PC-9 (cell line): ENCODE measurements around the gene TTR. TPM values are rescaled to one million over a fixed set of nuclear protein-coding genes. Genes with fewer than 3 reads are reported as not detected.

ENCODE experiments used
- BruUV-seq: library from RNA; stranded (reverse); fragments of 400-500 nt; replicated peaks from 2 replicates; lab custom pipeline; 2021; lab: Mats Ljungman, UMichigan
- CTCF ChIA-PET: fragments of 300-600 bp; sonication (Branson Sonifier 250); formaldehyde crosslinking; loops from one replicate; lab custom pipeline; 2022; ENCODE audit warnings: antibody characterized with exemption; lab: Charles Lee
- POLR2A ChIA-PET: fragments of 300-600 bp; sonication (Branson Sonifier 250); formaldehyde crosslinking; loops from one replicate; lab custom pipeline; 2022; ENCODE audit warnings: antibody characterized with exemption; ENCODE audit not compliant: unreplicated experiment; lab: Charles Lee
- DNase-seq, 2 experiments: peaks; one replicate each; pipeline versions ENCODE4 v3.0.0 to v3.0.0-alpha.2; 2015 to 2022; ENCODE audit warnings: mixed read lengths in 1 of 2
- H2AFZ ChIP-seq: fragments of 200-600 bp; sonication (generic); 2 replicates; pipeline ENCODE4 v1.8.1; 2017; ENCODE audit warnings: antibody characterized with exemption
- H3F3A ChIP-seq: fragments of 200-600 bp; sonication (generic); 2 replicates; pipeline ENCODE4 v1.8.1; 2017; ENCODE audit warnings: antibody characterized with exemption, mild to moderate bottlenecking, low read depth; ENCODE audit not compliant: insufficient read depth
- H3K27ac ChIP-seq: fragments of 200-600 bp; sonication (generic); 2 replicates; pipeline ENCODE4 v1.6.1; 2016; ENCODE audit warnings: mixed run types
- H3K27me3 ChIP-seq: fragments of 200-600 bp; sonication (generic); 2 replicates; pipeline ENCODE4 v1.6.1; 2016; ENCODE audit warnings: low read depth, mixed run types; ENCODE audit not compliant: insufficient read depth
- H3K36me3 ChIP-seq: fragments of 200-600 bp; sonication (generic); 2 replicates; pipeline ENCODE4 v1.6.1; 2016; ENCODE audit warnings: low read depth, mixed run types
- H3K4me1 ChIP-seq: fragments of 200-600 bp; sonication (generic); replicated peaks from 2 replicates; pipeline ENCODE4 v1.6.1; 2016; ENCODE audit warnings: mixed run types; ENCODE audit not compliant: insufficient read depth
- H3K4me2 ChIP-seq: fragments of 200-600 bp; sonication (generic); 2 replicates; pipeline ENCODE4 v1.6.1; 2017; ENCODE audit warnings: mixed run types
- H3K4me3 ChIP-seq: fragments of 200-600 bp; sonication (generic); 2 replicates; pipeline ENCODE4 v1.6.1; 2016; ENCODE audit warnings: mixed run types
- H3K79me2 ChIP-seq: fragments of 200-600 bp; sonication (generic); 2 replicates; pipeline ENCODE4 v1.6.1; 2017; ENCODE audit warnings: low read depth, mixed run types
- H3K9me2 ChIP-seq: fragments of 200-600 bp; sonication (generic); 2 replicates; pipeline ENCODE4 v1.8.1; 2017; ENCODE audit warnings: mild to moderate bottlenecking; ENCODE audit not compliant: insufficient read depth
- H3K9me3 ChIP-seq: fragments of 200-600 bp; sonication (generic); 2 replicates; pipeline ENCODE4 v1.8.1; 2016; ENCODE audit warnings: low read depth; ENCODE audit not compliant: insufficient read depth
- H4K20me1 ChIP-seq: fragments of 200-600 bp; sonication (generic); 2 replicates; pipeline ENCODE4 v1.8.1; 2017; ENCODE audit not compliant: insufficient read depth
- EZH2 ChIP-seq: fragments of 200-600 bp; sonication (generic); IDR thresholded peaks from 2 replicates; pipeline ENCODE4 v1.8.0; 2017; ENCODE audit warnings: antibody characterized with exemption, low read depth
- intact Hi-C: fragments of 100-400 bp; cut with micrococcal nuclease; formaldehyde crosslinking; loops from one replicate; pipeline ENCODE4 v1.10.0; 2022; ENCODE audit not compliant: unreplicated experiment
- total RNA-seq: library from RNA; stranded (reverse); gene quantifications from 2 replicates; pipeline ENCODE4 v1.2.3, GENCODE V29; 2021
- TF ChIP-seq, protein P1 (sequence below): fragments of 200-600 bp; sonication (generic); conservative IDR thresholded peaks from 2 replicates; pipeline ENCODE4 v1.6.1; 2017; ENCODE audit warnings: mixed run types, antibody characterized with exemption, mild to moderate bottlenecking, moderate library complexity

Gene TTR
- total RNA-seq, 1 experiment from 2014 or later = not detected

DNA sequence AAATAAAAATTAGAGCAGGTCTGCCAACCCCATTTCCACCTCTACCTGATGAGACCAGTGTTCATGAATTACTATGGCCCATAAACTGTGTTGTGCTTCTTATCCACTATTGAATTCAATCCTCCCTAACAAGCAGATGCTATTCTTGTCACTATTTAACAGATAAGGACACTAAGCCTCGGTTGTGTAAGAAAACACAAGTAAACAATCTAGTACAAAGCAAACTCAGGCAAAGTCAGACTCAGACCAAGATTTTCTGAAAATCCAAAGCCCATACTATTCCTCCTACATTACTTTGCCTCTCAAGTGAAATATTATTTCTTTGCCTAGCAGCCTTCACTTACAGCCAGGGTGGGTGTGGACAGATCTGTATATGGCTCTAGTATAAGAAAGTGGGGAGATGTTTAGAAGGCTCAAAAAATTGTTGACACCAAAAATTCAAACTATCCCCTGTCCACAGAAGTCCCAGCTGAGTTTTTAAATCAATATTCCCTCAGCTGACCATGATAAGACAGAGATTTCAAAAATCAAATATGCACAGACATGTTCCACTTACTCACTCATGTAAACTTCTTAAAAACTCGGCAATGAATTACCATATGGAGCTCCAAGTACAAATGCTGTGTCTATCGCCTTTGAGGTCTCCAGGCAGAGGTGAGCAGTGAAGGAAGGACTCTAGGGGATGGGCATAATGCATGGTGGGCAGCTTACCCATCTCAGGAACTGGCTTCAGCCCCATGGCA lies 16.0 kb upstream of the TTR start:
- intact Hi-C loops = no loop called here

DNA sequence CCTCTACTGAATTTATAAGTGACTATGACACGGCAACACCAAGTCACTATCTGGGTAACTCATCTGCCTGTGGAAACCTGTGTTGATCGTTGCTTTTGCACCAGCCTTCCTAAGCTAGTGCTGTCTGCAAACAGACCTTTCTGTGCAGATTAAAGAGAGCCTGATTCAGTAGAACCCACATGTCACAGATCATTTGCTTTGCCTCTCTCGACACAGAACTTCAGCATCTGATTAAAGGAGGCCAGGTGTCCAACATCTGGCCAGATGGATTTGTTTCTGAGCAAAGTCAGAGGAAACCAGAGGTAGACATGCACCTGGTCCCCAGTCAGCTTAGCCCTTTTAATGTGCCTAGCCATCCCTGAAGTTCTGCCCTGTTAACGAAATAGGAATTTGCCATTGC lies 15.0 kb upstream of the TTR start:
- BruUV-seq = no TSS peak
- Histone ChIP-seq H3K9me2 (no peaks in the 10 kb centered on the region), H3K27me3 (no peaks in the 10 kb centered on the region), H3K9me3 (no peaks in the 10 kb centered on the region), H2AFZ (no peak overlapping the region), H3F3A (no peaks in the 10 kb centered on the region), H3K4me1 (no peaks in the 10 kb centered on the region), H3K27ac (no peak overlapping the region), H3K4me2 (no peak overlapping the region), H3K36me3 (no peaks in the 10 kb centered on the region), H3K4me3 (no peak overlapping the region), H3K79me2 (no peaks in the 10 kb centered on the region), H4K20me1 (no peaks in the 10 kb centered on the region)
- TF ChIP-seq, protein P1, sequence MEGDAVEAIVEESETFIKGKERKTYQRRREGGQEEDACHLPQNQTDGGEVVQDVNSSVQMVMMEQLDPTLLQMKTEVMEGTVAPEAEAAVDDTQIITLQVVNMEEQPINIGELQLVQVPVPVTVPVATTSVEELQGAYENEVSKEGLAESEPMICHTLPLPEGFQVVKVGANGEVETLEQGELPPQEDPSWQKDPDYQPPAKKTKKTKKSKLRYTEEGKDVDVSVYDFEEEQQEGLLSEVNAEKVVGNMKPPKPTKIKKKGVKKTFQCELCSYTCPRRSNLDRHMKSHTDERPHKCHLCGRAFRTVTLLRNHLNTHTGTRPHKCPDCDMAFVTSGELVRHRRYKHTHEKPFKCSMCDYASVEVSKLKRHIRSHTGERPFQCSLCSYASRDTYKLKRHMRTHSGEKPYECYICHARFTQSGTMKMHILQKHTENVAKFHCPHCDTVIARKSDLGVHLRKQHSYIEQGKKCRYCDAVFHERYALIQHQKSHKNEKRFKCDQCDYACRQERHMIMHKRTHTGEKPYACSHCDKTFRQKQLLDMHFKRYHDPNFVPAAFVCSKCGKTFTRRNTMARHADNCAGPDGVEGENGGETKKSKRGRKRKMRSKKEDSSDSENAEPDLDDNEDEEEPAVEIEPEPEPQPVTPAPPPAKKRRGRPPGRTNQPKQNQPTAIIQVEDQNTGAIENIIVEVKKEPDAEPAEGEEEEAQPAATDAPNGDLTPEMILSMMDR = no peak
- no peak for TF ChIP-seq EZH2
- intact Hi-C loops = no loop called here
- DNase-seq = no peak
- POLR2A ChIA-PET = no interaction called here
- CTCF ChIA-PET = no interaction called here

More for the DNA sequence above, 16.0 kb upstream of the TTR start:
- H4K20me1 ChIP-seq = no peaks in the 10 kb centered on the region
- DNase-seq = no peak
- no peaks in the 10 kb centered on the region for H3F3A ChIP-seq
- no peak overlapping the region for H3K27ac ChIP-seq
- H3K36me3 ChIP-seq = no peaks in the 10 kb centered on the region
- no peak overlapping the region for H2AFZ ChIP-seq
- H3K79me2 ChIP-seq = no peaks in the 10 kb centered on the region
- CTCF ChIA-PET = no interaction called here
- H3K4me3 ChIP-seq = no peak overlapping the region
- no peaks in the 10 kb centered on the region for H3K4me1 ChIP-seq
- H3K9me3 ChIP-seq = no peaks in the 10 kb centered on the region
- POLR2A ChIA-PET = no interaction called here
- no TSS peak for BruUV-seq
- no peak overlapping the region for H3K4me2 ChIP-seq
- no peaks in the 10 kb centered on the region for H3K27me3 ChIP-seq
- TF ChIP-seq EZH2 = no peak
- H3K9me2 ChIP-seq = no peaks in the 10 kb centered on the region

DNA sequence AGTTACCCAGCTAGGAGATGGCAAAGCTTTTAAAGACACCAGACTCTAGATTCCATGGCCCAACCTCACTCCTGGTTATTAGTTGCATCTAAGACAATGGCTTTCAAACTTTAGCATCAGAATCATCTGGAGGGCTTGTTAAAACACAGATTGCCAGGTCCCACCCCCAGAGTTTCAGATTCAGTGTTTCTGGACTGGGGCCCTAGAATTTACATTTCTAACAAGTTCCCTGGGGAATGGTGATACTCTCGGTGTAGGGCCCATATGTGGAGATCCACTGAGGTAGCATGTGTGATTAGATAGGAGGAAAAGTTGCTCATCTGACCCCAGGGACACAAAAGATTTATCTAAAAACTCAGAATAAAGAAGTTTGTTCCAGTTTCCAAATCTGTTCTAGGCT lies 14.5 kb upstream of the TTR start:
- no peak for DNase-seq
- Histone ChIP-seq H3K4me2 (no peak overlapping the region), H3F3A (no peaks in the 10 kb centered on the region), H4K20me1 (no peaks in the 10 kb centered on the region), H3K9me3 (no peaks in the 10 kb centered on the region), H3K79me2 (no peaks in the 10 kb centered on the region), H3K36me3 (no peaks in the 10 kb centered on the region), H3K4me1 (no peaks in the 10 kb centered on the region), H3K27ac (no peak overlapping the region), H3K9me2 (no peaks in the 10 kb centered on the region), H2AFZ (no peak overlapping the region), H3K4me3 (no peak overlapping the region), H3K27me3 (no peaks in the 10 kb centered on the region)
- TF ChIP-seq EZH2 = no peak
- TF ChIP-seq, protein P1 = no peak
- intact Hi-C loops = no loop called here
- no TSS peak for BruUV-seq
- POLR2A ChIA-PET = no interaction called here
- CTCF ChIA-PET = no interaction called here
